NCI-H1436 treated with DMSO at 0.1 percent for 48 hours (cell line): ENCODE data around the gene ZNF774.
"Not testable (repeated sequence)": the region's sequence is repeated elsewhere in the genome, so short reads cannot be mapped to it uniquely, and the experiment has no call there.

Experiments used
- DNase-seq: peaks from one replicate; lab custom pipeline; 2025; lab: John Stamatoyannopoulos, UW

The ZNF774 gene

DNA sequence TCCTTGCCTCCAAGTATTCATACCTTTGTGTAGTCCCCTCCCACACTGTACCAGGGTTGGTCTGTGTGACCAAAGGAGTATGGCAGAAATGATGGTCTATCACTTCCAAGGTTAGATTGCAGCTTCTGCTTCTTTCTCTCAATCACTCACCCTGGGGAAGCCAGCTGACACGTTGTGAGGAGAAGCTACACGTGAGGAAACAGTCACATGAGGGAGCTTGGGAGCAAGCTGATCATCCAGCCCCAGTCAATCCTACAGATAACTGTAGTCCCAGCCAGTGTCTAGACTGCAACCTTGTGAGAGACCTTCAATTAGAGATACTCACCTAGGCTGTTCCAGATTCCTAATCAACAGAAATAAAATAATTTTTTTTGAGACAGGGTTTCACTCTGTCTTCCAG, 6.2 kb upstream of the ZNF774 start:
- DNase-seq: no peak

DNA sequence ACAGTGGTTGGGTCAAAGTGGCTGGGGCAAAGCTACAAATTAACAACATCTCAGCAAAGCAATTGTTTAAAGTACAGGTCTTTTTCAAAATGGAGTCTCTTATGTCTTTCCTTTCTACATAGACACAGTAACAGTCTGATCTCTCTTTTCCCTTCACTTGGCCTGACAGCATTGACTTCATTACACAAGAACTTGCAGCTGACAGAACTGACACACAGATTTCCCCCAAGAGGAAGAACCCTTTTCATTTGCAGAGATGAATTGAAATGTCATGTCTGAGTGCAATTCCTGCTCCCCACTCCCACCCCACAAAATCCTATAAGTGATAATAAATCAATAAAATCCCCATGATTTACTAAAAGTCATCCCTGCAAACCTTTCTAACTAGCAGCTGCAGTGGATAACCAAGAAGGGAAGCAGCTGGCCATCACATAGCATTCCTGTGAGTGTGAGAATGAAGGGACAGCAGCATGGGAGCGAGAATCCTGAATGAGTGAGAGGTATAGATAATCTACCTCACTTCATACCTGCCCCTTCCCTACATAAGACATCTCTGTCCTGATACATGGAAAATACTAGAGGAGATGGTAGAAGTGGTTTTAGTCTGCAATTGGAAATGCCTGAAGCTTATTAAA, 4.5 kb upstream of the ZNF774 start:
- not testable (repeated sequence) for DNase-seq

DNA sequence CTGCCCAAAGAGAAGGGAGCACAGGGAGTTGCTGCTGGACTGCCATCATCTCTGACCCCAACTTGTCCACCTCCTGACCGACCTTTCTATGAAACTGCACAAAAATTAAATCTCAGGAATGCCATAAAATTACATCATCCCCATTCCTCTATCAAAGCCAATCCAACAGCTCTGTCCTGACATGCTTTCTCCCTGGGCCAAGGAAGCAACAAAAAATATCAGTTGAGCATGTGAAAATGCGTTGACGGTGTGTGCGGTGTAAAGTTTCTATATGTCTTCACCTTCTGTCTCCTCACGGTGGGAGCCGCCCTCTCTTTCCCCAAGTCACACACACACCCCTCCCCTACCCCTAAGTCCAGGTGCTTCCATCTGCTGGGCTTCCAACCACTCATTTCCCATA, 3.6 kb upstream of the ZNF774 start:
- no peak for DNase-seq

DNA sequence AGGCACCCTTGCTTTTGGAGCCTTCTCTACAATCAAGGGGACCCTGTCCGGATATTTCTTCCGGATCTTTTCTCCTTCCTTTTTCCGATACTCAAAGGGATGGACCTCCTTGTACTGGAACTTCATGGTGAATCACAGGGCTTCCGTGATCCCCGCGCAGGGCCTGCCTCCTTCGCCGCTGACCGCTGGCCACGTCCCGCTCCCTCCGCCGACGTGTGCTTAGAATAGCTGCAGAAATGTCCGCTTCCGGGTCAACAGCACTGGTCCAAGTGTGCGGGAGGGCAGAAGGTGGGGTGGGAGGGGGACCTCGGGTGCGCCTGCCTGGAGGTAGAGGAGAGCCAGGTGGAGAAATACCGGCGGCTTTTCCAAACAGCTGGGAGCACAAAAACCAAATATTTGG, 3.0 kb upstream of the ZNF774 start:
- no peak for DNase-seq

GRCh38 chr15:90349821-90350220, 2.3 kb upstream of the ZNF774 start:
- DNase-seq: no peak

DNA sequence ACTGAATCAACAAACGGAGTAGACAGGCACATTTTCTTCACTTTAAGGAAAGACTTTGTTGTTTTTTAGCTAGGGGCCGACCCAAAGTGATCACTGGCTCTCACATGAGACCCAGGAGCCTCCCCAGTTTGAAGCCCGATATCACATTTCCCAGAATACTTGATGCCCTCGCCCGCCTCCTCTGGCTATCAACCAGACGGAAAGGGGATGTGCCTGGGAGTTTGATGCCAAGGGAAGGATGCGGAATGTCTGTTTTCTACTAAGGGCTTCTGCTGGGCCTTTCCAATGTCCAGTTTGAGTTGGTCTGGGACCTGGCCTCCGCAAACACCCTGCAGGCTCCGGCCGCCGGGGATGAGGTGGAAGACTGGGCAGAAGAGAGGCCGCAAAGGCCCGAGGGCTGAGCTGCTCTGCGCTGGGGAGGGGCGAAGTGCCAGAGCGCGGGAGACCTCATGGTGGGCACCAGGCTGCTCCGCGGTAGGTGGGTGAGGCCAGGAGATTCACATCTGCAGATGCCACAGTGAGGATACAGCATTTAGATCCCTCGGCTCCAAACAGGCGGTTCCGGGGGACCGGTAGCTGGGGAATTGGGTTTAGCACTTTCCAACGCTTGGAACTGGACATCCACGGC, 491 bp upstream of the ZNF774 start:
- DNase-seq: no peak

- DNase-seq: no peak
Measured at GRCh38 chr15:90354986-90355385, 2.9 kb downstream of the ZNF774 start.

DNA sequence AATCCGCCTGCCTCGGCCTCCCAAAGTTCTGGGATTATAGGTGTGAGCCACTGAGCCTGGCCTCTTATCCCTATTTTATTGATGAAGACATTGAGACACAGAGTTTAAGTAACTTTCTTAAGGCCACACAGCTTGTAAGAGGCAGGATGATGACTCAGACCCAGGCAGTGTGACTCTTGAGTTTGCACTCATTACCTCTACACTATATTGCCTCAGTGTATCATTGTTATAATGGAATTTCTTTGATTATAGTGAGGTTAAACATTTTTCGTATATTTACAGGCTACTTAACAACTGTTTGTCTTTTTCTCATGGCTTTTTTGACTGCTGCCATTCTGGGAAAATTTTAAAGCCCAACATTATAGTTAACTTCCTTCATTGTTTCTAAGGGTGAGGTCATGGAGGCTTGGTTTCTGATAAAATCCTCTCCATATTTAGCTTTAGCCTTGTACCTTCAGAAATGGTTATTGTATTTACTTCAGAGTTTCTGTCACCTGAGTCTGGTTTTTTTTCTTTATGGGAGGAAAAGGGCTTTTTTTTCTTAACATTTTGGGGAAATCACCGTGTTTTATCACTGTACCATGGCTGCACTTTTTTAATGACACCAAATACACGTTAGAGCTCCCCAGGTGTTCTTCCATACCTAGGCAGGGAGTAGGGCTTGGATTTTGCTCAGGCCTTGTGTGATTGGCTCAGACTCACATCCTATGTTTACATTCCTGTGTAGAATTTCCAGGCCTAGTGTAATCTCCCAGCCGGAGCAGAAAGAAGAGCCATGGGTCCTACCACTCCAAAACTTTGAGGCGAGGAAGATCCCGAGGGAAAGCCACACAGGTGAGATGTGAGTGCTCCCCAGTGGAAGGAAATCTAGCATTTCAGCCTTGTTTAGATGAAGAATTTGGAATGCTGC, 6.3 kb downstream of the ZNF774 start:
- no peak for DNase-seq

DNA sequence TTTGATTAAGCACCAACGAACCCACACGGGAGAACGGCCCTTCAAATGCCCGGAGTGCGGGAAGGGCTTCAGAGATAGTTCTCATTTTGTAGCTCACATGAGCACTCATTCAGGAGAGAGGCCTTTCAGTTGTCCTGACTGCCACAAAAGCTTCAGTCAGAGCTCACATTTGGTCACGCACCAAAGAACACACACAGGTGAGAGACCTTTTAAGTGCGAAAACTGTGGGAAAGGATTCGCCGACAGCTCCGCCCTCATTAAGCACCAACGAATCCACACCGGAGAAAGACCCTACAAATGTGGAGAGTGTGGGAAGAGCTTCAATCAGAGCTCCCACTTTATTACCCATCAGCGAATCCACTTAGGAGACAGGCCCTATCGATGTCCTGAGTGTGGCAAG, 8.7 kb downstream of the ZNF774 start:
- no peak for DNase-seq

- no peak for DNase-seq
Measured at GRCh38 chr15:90362936-90363212, 10.8 kb downstream of the ZNF774 start.

GRCh38 chr15:90364251-90364650, 12.2 kb downstream of the ZNF774 start:
- DNase-seq: no peak

DNA sequence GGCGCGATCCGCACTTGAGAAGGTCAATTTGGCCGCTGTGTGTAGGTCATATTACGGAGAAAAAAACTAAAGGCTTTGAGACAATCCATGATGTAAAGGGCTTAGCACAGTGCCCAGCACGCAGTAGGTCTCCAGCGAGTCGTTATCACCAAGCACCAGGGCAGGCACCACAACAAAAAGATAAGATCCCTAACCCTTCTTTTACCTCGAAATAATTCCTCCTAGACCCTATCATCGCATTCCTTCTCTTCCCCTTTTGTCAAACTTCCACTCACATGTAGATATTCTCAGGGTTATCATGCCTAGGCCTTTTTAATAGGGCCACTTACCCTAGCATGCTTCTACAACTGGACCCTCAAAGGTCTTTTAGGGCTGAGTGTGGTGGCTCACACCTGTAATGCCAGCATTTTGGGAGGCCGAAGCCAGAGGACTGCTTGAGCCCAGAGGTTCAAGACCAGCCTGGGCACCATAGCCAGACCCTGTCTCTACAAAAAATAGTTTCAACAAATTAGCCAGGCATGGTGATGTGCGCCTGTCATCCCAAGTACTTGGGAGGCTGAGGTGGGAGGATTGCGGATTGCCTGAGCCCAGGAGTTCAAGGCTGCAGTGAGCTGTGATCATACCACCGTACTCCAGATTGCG, 13.5 kb downstream of the ZNF774 start:
- no peak for DNase-seq

GRCh38 chr15:90367576-90367975, 15.5 kb downstream of the ZNF774 start:
- DNase-seq: no peak

DNA sequence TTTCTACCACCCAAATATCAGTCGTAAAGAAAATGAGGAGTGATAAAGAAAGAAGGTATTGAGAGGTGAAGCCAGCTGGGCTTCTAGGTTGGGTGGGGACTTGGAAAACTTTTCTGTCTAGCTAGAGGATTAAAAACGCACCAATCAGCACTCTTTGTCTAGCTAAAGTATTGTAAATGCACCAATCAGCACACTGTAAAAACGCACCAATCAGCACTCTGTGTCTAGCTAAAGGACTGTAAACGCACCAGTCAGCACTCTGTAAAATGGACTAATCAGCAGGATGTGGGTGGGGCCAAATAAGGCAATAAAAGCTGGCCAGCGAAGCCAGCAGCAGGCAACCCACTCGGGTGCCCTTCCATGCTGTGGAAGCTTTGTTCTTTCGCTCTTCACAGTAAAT, 23.0 kb downstream of the ZNF774 start:
- no peak for DNase-seq

DNA sequence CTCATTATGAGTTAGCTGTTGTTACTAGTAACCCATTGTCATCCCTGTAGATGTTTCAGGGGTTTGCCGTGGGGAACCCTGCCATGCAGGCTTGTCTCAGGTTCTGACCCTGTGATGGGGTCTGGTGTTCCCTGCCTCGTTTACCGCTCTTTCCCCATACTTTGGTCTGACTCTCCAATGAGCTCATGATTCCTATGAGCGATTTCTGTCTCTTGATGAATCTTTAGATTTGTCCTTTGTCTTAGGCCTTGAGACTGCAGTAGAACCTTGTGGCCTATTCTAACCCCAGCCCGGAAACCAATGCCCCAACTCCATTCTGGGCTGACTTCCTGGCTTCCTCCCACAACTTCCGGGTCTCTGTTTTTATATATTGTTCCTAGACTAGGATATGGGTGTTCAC, 24.7 kb downstream of the ZNF774 start:
- no peak for DNase-seq

DNA sequence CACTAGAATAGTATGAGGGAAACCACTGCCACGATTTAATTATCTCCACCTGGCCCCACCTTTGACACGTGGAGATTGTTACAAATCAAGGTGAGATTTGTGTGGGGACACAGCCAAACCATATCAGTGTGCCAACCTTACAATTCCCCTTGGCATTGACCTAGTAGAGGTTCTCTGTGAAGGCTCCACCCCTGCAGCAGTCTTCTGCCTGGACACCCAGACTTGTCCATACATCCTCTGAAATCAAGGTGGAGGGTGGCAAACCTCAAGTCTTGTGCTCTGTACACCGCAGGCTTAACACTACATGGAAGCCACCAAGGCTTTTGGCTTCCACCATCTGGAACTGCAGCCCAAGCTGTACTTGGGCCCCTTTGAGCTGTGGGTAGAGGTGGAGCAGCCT, 27.2 kb downstream of the ZNF774 start:
- no peak for DNase-seq

- no peak for DNase-seq
Measured at GRCh38 chr15:90381515-90381914, 29.4 kb downstream of the ZNF774 start.

- DNase-seq: no peak
Measured at GRCh38 chr15:90382320-90382719, 30.2 kb downstream of the ZNF774 start.

DNA sequence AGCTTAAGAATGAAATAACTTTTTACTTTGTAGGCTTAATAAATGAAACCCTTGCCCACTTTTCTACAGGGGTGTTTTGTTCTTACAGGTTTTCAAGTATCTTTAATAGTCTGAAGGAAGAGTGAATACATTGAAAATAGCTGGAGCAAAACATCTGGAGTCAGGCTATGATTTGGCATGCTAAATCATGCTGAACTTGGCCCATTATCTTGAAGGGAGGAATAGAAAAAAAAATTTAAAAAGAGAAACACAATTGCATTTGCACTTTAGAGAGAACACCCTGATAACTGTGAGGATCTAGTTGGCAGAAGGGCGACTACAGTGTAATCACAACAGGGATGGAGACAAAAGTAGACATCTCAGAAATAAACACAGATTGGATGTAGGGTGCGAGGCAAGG, 34.1 kb downstream of the ZNF774 start:
- DNase-seq: no peak

GRCh38 chr15:90387534-90388461, 35.7 kb downstream of the ZNF774 start, which contains the start of gene IQGAP1:
Gene IQGAP1, plus strand, starts transcription at chr15:90388242. Its CDS starts 100 bp downstream, at chr15:90388342.
- DNase-seq: peak; percentile 79
